GM18951 (cell line): ENCODE data around the gene BCAS3.

ENCODE experiments used
- POLR2A ChIP-seq: IDR thresholded peaks from 4 replicates; pipeline ENCODE4 v1.6.1; 2011; ENCODE audit warnings: mild to moderate bottlenecking; ENCODE audit not compliant: insufficient read length, insufficient read depth; ENCODE audit errors: extremely low read depth
- in situ Hi-C: fragments of 300-500 bp; cut with MboI; formaldehyde crosslinking; loops from one replicate; pipeline ENCODE4 v1.12.0; 2022; ENCODE audit warnings: low sequenced_read_pairs, mixed read lengths, inconsistent platforms; ENCODE audit not compliant: unreplicated experiment

BCAS3 gene

DNA sequence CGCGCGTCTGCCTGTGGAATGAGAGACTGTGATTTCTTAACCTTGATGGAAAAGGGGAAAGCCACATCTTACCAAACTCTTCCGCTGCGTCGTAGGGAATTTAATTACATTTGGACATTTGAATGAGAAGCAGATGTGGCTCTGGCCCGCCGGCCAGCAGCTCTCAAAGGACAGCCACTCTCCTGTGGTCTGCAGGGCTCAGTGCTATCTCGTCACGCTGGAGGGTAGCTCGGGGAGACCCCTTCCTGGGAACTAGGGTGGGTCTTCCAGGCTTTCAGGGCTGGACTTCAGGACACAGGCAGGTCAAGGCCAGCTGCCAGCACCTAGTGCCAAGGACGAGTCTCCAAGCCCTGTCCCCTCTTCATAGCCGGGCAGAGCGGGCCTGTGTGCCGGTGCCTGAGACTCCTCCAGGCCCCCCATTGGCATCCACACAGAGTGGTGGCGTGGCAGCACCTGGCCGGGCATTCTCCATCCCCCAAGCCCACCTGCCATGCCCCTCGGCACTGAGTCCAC is 706.1 kb downstream of the BCAS3 start:
- TF ChIP-seq POLR2A, result no peak
- in situ Hi-C loops, result loop anchor here (25.0 kb wide), 1 partner anchor 646 kb away; no protein-coding TSS in a partner anchor

DNA sequence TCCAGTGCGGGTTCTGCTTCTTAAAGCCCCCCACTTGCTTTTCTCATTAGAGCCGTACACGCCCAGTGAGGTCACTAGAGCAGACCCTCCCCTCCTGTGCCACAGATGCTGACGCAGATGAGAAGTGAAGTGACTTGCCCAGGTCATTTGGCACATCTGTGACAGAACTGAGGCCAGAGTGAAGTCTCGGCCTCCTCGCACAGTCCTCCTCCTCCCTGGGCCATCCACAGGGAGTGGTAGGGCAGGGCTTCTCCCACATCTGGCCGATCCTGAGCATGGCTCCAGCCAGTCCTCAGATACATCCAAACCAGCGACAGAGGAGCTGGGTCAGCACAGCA is 706.7 kb downstream of the BCAS3 start:
- TF ChIP-seq POLR2A, result no peak
- in situ Hi-C loops, result loop anchor here (25.0 kb wide), 1 partner anchor 647 kb away; no protein-coding TSS in a partner anchor

DNA sequence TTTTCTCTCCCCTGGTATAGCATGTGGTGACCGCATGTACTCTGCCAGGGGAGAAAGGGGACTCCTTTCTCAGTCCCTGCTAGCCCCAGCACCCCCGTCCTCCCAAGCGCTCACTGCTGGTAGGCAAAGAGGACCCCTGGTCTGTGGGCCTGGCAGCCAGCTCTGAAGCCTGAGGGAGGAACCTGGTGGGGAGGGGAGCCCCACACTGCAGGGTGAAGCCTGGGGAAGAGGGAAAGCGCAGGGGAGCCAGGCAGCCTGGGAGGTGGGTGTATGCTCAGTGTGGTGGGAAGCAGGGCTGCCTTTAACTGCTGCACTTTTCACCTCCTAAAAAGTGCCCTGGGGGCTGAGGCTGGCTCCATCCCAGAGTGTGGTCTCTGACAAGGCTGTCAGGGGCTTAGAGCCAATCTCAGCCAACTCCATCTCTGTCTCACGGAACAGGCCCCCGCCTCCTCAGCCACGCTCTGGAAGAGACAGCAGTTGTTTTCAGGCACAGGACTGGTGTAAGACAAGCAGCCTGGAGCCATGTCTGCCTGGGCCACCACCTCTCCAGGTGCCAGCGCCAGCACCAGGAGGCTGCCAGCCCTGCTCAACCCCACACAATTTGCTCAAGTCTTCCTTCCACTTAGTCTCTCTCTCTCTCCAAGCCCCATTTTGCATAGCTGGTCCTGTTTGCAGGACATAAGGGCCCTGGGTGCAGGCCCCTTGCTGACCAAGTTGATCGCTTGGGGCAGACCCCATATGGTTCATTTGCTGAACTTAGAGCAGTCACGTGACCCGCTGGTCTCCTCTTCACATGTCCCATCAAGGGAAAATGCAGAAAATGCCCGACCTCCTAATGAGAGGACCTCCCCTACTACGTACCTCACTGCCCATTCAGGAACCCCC is 707.3 kb downstream of the BCAS3 start:
- in situ Hi-C loops, result loop anchor here (25.0 kb wide), 1 partner anchor 648 kb away; no protein-coding TSS in a partner anchor
- TF ChIP-seq POLR2A, result no peak

DNA sequence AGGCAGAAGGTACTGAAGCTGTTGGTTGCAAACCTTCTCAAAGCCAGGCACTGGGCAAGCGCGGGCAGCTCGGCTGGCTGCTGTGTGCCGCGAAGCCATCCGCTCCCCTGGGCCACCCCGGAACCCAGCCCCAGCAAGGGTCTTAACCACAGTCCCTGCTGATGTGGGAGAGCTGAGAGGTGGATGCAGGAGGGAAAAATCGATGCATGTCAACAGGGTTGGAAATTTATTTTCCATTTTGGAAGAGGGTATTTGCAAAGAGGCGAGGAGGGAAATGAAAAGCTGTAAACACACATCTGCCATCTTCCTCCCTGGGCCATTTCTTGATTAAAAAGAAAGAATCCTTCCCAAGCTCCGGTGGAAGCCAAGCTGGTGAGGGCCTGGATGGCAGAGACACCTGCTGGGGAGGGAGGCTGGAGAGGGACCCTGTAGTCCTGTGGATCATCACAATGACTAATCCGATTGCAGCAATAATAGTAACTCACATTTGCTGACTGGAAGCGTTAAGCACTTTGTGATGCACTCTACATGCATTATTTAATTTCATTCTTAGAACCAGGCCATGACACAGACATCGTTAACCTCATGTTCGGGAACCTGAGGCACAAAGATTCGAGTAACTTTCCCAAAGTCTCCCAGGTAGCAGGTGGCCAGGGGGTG is 708.1 kb downstream of the BCAS3 start:
- no peak for TF ChIP-seq POLR2A
- in situ Hi-C loops, result loop anchor here (25.0 kb wide), 1 partner anchor 648 kb away; no protein-coding TSS in a partner anchor

DNA sequence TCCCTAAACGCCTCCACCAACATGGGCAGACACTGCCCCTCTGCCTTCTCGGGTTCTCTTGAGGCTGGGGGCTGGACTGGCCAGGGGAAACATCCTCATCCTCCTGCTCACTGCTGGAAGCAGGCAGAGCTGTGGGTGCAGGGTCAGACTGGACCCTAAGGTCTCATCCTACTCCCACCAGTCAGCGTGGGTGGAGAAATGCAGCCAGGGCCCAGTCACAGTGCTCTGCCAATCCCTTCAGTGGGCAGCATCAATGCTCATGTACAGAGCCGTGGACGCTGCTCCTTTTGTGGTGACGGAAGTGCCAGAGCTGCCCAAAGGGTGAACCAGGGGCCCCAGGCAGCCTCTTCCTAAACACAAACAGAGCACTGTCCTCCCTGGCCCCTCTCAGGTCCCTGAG is 708.6 kb downstream of the BCAS3 start:
- TF ChIP-seq POLR2A, result no peak
- in situ Hi-C loops, result loop anchor here (25.0 kb wide), 1 partner anchor 649 kb away; no protein-coding TSS in a partner anchor

DNA sequence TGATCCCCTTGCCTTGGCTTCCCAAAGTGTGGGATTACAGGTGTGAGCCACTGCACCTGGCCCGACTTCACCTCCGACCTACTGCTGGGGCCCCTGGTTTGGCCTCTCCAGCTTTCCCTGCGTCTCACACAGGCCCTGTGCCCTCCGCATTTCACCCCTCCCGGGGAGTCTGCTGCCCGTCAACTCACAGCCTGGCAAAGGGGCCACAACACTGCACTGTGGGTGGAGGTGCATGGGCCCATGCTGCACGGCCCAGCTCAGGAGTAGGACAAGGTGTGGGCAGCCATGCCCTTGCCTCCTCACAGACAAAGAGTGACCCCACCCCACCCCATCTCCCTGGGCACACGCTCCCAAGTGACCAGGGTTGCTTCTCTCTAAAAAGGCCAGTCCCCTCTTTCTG is 709.4 kb downstream of the BCAS3 start:
- in situ Hi-C loops, result loop anchor here (25.0 kb wide), 1 partner anchor 650 kb away; no protein-coding TSS in a partner anchor
- TF ChIP-seq POLR2A, result no peak

DNA sequence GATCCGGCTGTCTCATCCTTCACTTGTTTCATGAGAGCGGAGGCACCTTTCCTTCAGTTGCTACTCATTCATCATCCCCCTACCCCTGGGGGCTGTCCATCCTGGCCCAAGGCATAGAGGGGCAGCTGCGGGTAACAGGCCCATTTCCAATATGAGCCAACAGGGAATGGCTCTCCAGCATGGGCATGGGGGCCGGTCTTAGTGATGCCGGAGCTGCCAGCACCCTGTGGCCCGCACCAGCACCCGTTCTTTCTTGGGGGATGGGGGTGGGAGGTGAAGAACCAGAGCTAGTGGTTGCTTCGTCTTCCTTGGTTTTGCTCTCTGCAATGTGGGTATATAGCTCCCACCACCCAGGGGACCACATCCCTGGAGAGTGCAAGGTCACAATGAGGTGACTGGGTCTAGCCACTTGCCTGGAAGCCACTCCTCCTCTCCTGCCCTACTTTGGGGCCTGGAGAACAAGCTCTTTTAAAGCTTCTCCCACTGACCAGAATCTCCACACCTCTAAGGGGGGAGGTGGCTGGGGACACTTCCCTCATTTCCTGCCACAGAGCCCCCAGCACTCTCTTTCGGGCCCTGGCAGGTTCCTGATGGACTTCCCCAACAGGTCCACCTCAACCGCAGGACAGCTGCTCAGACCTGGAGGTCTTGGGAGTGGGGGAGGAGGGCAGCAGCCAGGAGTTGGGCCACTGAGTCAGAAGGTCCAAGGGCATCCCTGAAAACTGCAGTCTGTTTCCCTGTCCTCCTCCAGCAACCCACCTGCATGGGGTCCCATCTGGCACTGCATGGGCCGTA is 710.1 kb downstream of the BCAS3 start:
- in situ Hi-C loops, result loop anchor here (25.0 kb wide), 1 partner anchor 650 kb away; no protein-coding TSS in a partner anchor
- no peak for TF ChIP-seq POLR2A

DNA sequence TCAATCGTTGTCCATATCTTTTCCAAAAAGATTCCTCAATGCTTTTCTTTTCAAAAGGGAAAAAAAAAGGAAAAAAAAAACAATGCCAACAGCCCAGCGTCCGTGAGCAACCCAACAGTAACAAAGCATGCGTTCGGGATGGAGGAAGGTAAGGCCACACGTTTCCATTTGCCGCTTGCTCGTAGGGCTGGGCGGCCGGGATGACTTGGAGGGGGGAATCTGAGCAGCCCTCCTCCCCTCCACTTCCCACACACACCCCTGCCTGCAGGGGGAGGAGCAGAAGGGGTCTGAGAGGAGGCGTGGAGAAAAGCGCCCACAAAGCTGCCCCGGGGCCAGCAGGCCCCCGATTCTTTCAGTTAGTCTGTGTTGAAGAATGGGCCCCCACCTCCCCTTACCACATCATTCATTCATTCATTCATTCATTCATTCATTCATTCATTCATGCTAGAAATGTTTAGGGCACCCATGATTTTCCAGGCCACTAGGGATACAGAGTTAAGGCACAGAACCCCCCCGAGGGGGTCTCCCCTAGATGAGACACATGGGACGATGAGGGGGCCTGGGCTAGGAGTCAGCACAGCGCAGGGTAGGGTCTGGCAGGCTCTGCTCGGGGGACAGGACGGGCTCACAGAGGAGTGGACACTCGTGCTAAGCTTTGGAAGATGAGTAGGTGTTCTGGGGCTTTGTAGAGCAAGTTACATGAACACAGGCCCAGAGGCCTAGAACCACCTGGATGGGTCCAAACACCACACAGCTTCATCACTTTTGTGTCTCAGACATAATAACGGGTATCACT is 711.1 kb downstream of the BCAS3 start:
- in situ Hi-C loops, result loop anchor here (25.0 kb wide), 1 partner anchor 651 kb away; no protein-coding TSS in a partner anchor
- no peak for TF ChIP-seq POLR2A

DNA sequence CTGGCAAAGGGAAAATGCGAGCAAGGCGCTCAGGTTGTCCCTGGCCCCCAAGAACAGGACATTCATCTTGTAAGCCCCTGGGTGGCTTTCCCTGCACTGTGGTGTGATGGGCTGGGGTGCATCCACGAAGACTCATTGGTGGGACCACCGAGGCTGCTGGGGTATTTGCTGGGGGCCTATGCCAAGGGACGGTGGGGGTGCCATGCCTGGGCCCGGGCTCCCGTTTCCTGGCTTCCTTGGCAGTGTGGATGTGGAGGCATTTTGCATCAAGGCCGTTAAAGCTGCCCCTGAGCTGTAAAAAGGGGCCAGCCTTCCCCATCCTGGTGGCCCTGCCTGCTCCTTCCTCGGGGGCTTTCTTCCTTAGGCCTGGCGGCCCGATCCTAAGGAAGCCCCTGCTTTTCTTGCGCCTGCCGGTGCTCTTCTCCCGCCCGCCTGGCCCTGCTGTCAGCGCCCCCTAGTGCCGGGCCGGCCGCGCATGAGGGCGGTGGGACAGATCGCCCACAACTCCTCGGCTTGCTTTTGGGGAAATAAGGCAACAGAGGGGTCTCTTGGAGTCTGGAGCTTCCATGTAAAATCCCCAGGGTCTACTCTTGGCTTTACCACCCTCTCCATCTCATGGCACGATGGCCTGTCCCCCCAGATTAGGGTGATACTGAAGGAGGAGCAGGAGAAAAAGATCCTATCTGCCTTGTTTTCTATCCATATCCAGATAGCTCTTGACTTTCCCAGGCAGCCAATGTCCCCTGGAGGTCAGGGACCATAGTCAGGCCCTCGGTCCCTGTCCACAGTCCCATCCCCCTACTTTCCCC is 712.2 kb downstream of the BCAS3 start:
- in situ Hi-C loops, result loop anchor here (10.0 to 25.0 kb wide), 2 partner anchors 395 to 653 kb away; no protein-coding TSS in a partner anchor

DNA sequence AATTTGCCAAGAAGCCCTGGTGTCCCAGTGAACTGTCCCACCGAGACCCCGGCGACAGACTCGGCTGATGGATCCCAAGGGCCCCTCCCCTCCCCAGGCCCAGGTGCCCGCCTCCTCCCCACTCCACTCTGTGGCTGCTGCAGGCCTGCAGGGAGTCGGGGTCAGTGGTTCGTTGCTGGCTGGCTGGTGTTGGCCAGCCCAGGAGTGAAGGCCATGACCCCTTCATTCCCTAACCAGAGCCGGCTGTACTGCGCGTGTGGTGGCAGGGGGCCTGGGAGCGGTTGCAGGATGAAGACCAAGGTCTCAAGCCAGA is 712.8 kb downstream of the BCAS3 start:
- TF ChIP-seq POLR2A, result no peak
- in situ Hi-C loops, result loop anchor here (10.0 to 25.0 kb wide), 2 partner anchors 396 to 653 kb away; no protein-coding TSS in a partner anchor

More for the DNA sequence above, 712.2 kb downstream of the BCAS3 start:
- TF ChIP-seq POLR2A, result no peak
